HepG2 (cell line): ENCODE measurements around the gene HSD17B8. TPM values are rescaled to one million over a fixed set of nuclear protein-coding genes. Genes with fewer than 3 reads are reported as not detected.

Source experiments
- ATAC-seq: fragments of 200-7000 bp; cut with Tn5 transposase; 3 replicates; pipeline ENCODE4 v1.9.1; 2020; ENCODE audit warnings: mild to moderate bottlenecking, moderate library complexity
- BruUV-seq: library from RNA; stranded (reverse); fragments of 400-500 nt; replicated peaks from 2 replicates; lab custom pipeline; 2021; lab: Mats Ljungman, UMichigan
- CTCF ChIA-PET: fragments of 300-600 bp; formaldehyde crosslinking; extraction: SDS; loops from one replicate; lab custom pipeline; 2021; ENCODE audit warnings: low total read pairs, inconsistent platforms, low intra/inter-chr PET ratio; lab: Yijun Ruan, JAX
- POLR2A ChIA-PET: fragments of 350-600 bp; sonication (Branson Sonifier 250); formaldehyde crosslinking; loops from one replicate; lab custom pipeline; 2020; ENCODE audit warnings: antibody characterized with exemption, inconsistent platforms; lab: Yijun Ruan, JAX
- DNase-seq: peaks from one replicate; pipeline ENCODE4 v3.0.0-alpha.2; 2015; ENCODE audit warnings: low spot score
- FAIRE-seq: peaks from 3 replicates; lab custom pipeline; 2011; peaks lifted over from hg19 to GRCh38; lab: Jason Lieb, UNC
- H2AFZ ChIP-seq: one replicate; pipeline ENCODE4 v1.6.1; 2011; ENCODE audit warnings: low read length, inconsistent platforms
- H3K27ac ChIP-seq: fragments of 300-600 bp; 3 replicates; pipeline ENCODE4 v1.8.0; 2011; ENCODE audit warnings: mixed run types, mild to moderate bottlenecking, mixed read lengths, low read length, inconsistent platforms; ENCODE audit not compliant: insufficient read depth; ENCODE audit errors: extremely low read length
- H3K27me3 ChIP-seq, 2 experiments: fragments of 200-600 bp in 1 of 2; 2 replicates in 1 of 2; 3 replicates in 1 of 2; pipeline versions ENCODE4 v1.6.0 to v1.8.0; 2011; ENCODE audit warnings: low read length in 2 of 2, mild to moderate bottlenecking in 2 of 2, moderate library complexity in 2 of 2, inconsistent platforms in 1 of 2; ENCODE audit not compliant: insufficient read depth in 2 of 2, control insufficient read depth in 1 of 2
- H3K36me3 ChIP-seq, 2 experiments: fragments of 200-600 bp in 1 of 2; replicated peaks in 1 of 2; 2 replicates in 1 of 2; 3 replicates in 1 of 2; pipeline versions ENCODE4 v1.5.1 to v1.8.0; 2011; ENCODE audit warnings: low read length in 2 of 2, inconsistent platforms in 1 of 2; ENCODE audit not compliant: insufficient read depth in 2 of 2, control insufficient read depth in 1 of 2
- H3K4me1 ChIP-seq: 2 replicates; pipeline ENCODE4 v1.5.1; 2012; ENCODE audit warnings: low read length, inconsistent platforms; ENCODE audit not compliant: insufficient read depth
- H3K4me2 ChIP-seq: 2 replicates; pipeline ENCODE4 v1.6.0; 2011; ENCODE audit warnings: low read depth, low read length, inconsistent platforms
- H3K4me3 ChIP-seq, 3 experiments: fragments of 200-600 bp in 1 of 3; sonication (generic), shearing (Covaris generic) in 1 of 3; replicated peaks in 1 of 3; 2 replicates each; pipeline ENCODE4 v1.5.1; 2011 to 2016; ENCODE audit warnings: low read length in 3 of 3, inconsistent platforms in 2 of 3, low read depth in 2 of 3, mild to moderate bottlenecking in 2 of 3, control low read depth in 1 of 3, mixed read lengths in 1 of 3; ENCODE audit not compliant: insufficient read depth in 1 of 3
- H3K79me2 ChIP-seq: one replicate; pipeline ENCODE4 v1.6.1; 2011; ENCODE audit warnings: low read length, inconsistent platforms; ENCODE audit not compliant: insufficient read depth
- H3K9ac ChIP-seq: 2 replicates; pipeline ENCODE4 v1.6.0; 2011; ENCODE audit warnings: mild to moderate bottlenecking, low read depth, low read length, inconsistent platforms; ENCODE audit not compliant: insufficient read depth
- H3K9me3 ChIP-seq: 2 replicates; pipeline ENCODE4 v1.5.1; 2012; ENCODE audit warnings: mild to moderate bottlenecking, low read length
- H4K20me1 ChIP-seq: 2 replicates; pipeline ENCODE4 v1.6.0; 2011; ENCODE audit warnings: inconsistent platforms, mild to moderate bottlenecking, low read length, moderate library complexity; ENCODE audit not compliant: insufficient read depth
- ARID3A ChIP-seq: IDR thresholded peaks from 2 replicates; pipeline ENCODE4 v1.6.1; 2012; ENCODE audit warnings: low read depth, low read length, improper control_type of control experiment
- ARID5B ChIP-seq: IDR thresholded peaks from 2 replicates; pipeline ENCODE4 v1.4.0; 2020; ENCODE audit warnings: mild to moderate bottlenecking, missing genetic modification reagents
- CBX1 ChIP-seq: IDR thresholded peaks from one replicate; pipeline ENCODE4 v1.6.1; 2016; ENCODE audit warnings: antibody characterized with exemption, low read depth
- ELF3 ChIP-seq: IDR thresholded peaks from 2 replicates; pipeline ENCODE4 v1.6.1; 2016; ENCODE audit warnings: missing genetic modification reagents, missing compliant biosample characterization
- KDM6A ChIP-seq: IDR thresholded peaks from 2 replicates; pipeline ENCODE4 v1.6.1; 2016; ENCODE audit warnings: low read depth
- KLF9 ChIP-seq: IDR thresholded peaks from 2 replicates; pipeline ENCODE4 v1.6.1; 2016; ENCODE audit warnings: low read depth
- MBNL3 ChIP-seq: fragments of 250-450 bp; sonication (Bioruptor Pico); conservative IDR thresholded peaks from 2 replicates; pipeline ENCODE4 v1.8.0; 2022; ENCODE audit warnings: mild to moderate bottlenecking, inconsistent platforms
- NR2F6 ChIP-seq, 2 experiments: IDR thresholded peaks; 2 replicates each; pipeline ENCODE4 v1.6.1; 2016; ENCODE audit warnings: antibody characterized with exemption in 1 of 2, mild to moderate bottlenecking in 1 of 2
- ZBTB21 ChIP-seq: sonication (generic); formaldehyde crosslinking; IDR thresholded peaks from 2 replicates; pipeline ENCODE4 v1.4.0; 2020; ENCODE audit warnings: missing genetic modification reagents
- ZMYM3 ChIP-seq: sonication (generic); formaldehyde crosslinking; IDR thresholded peaks from 2 replicates; pipeline ENCODE4 v1.5.1; 2020; ENCODE audit warnings: mild to moderate bottlenecking, missing genetic modification reagents
- ZNF276 ChIP-seq: sonication (generic); formaldehyde crosslinking; IDR thresholded peaks from 2 replicates; pipeline ENCODE4 v1.4.0; 2020; ENCODE audit warnings: mild to moderate bottlenecking, low read depth, missing genetic modification reagents
- ZNF513 ChIP-seq: sonication (generic); formaldehyde crosslinking; conservative IDR thresholded peaks from 2 replicates; pipeline ENCODE4 v1.5.0; 2020; ENCODE audit warnings: missing genetic modification reagents
- WGBS: methylation state at CpG from one replicate; pipeline ENCODE4 v1.1.6; 2017; ENCODE audit warnings: low lambda C conversion rate; 5-methylcytosine and 5-hydroxymethylcytosine counted together
- in situ Hi-C: cut with HindIII; loops from 2 replicates; pipeline ENCODE4 v1.10.0; 2017; ENCODE audit warnings: low pct_unique_long_range_greater_than_20kb; ENCODE audit not compliant: extremely low pct_ligation_motif_present
- intact Hi-C: fragments of 100-400 bp; cut with micrococcal nuclease; formaldehyde crosslinking; loops from one replicate; pipeline ENCODE4 v1.10.0; 2022; ENCODE audit not compliant: unreplicated experiment
- polyA plus RNA-seq, 8 experiments: library from polyadenylated mRNA; depleted of rRNA in 3 of 8; stranded (reverse) in 7 of 8; unstranded in 1 of 8; fragments of >200 nt; fragmentation: Illumina TruSeq in 4 of 8; extraction: Trizol in 4 of 8; gene quantifications; 2 replicates each; pipeline versions ENCODE4 v1.2.1 to v1.2.3, GENCODE V29; 2011 to 2016; ENCODE audit warnings: low read depth in 4 of 8, missing spikeins in 1 of 8, mixed read lengths in 1 of 8; ENCODE audit not compliant: insufficient read depth in 1 of 8
- total RNA-seq, 5 experiments: library from RNA; depleted of rRNA; stranded (reverse); fragments of >200 nt; fragmentation: Illumina TruSeq; extraction: Trizol; gene quantifications; 2 replicates each; pipeline ENCODE4 v1.2.3, GENCODE V29; 2016; ENCODE audit warnings: low read depth in 1 of 5

Gene HSD17B8
- total and polyA plus RNA-seq, 2 of the 13 experiments (the other 11 are each of a cell fraction or from before 2014, with no cell fraction given), result 12.6 to 20.1 TPM

GRCh38 chr6:33165581-33166258 is 38.7 kb upstream of the HSD17B8 start:
- 48% methylated on average over 14 of the region's 17 CpGs for WGBS
- Histone ChIP-seq H3K36me3 (no peaks in the 10 kb centered on the region), H3K4me2 (no peak overlapping the region), H3K9me3 (no peaks in the 10 kb centered on the region), H3K9ac (no peak overlapping the region), H3K79me2 (no peaks in the 10 kb centered on the region), H3K27me3 (peaks cover 6 to 21% of the 10 kb centered on the region in 2 experiments; a peak in 4 of 5 replicates), H2AFZ (no peak overlapping the region), H3K4me1 (peaks cover 23% of the 10 kb centered on the region), H3K27ac (no peak overlapping the region), H3K4me3 (no peak overlapping the region), H4K20me1 (no peaks in the 10 kb centered on the region)
- CTCF ChIA-PET, result no interaction called here
- POLR2A ChIA-PET, result no interaction called here
- ATAC-seq, result no peak
- DNase-seq, result no peak
- no TSS peak for BruUV-seq
- in situ Hi-C loops (loop anchor here (10.0 kb wide), 1 partner anchor 151 kb away; no protein-coding TSS in a partner anchor), intact Hi-C loops (no loop called here)
- no peak for FAIRE-seq
- TF ChIP-seq CBX1, result no peak
- TF ChIP-seq NR2F6 (IDR thresholded peaks at IDR 0.05), result peak; percentile 20; the same call in 1 of the 2 replicates
- TF ChIP-seq NR2F6 (CRISPR knock-in tag; IDR thresholded peaks at IDR 0.05), result no peak
- no peak for TF ChIP-seq ZMYM3
- no peak for TF ChIP-seq ZNF276
- TF ChIP-seq MBNL3 (CRISPR knock-in tag), result no peak
- TF ChIP-seq ZBTB21, result no peak
- no peak for TF ChIP-seq KDM6A (CRISPR knock-in tag)
- TF ChIP-seq ARID3A, result no peak
- no peak for TF ChIP-seq ARID5B (CRISPR knock-in tag)
- TF ChIP-seq ELF3 (CRISPR knock-in tag), result no peak
- no peak for TF ChIP-seq ZNF513 (CRISPR knock-in tag)
- no peak for TF ChIP-seq KLF9 (CRISPR knock-in tag)
